GM18508 (cell line): ENCODE measurements around the gene HDDC2.

Source experiments
- ATAC-seq: cut with Tn5 transposase; IDR thresholded peaks from one replicate; pipeline ENCODE4 v1.9.1; 2021; ENCODE audit warnings: moderate number of reproducible peaks; ENCODE audit not compliant: insufficient read depth, unreplicated experiment

HDDC2 gene

GRCh38 chr6:125245523-125246264 lies 56.1 kb downstream of the HDDC2 start:
- ATAC-seq = no peak

DNA sequence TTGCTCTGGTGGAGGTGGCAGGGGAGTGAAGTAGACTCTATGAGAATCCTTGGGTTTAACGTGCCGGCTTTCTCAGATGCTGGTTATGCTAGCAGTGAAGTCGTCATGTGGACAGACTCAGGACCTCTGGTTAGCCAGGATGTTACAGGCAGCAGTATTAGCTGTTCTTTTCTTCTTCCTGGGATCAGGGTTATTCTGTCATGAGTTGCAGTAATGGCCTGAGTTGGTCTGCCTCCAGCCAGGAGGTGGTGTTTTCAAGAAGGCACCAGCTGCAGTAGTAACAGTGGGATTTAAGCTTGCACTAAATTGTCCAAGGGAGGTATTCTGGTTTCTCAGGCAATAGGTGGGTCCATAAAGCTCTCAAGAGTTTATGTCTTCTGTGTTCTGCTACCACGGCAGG lies 56.7 kb downstream of the HDDC2 start:
- ATAC-seq = no peak

DNA sequence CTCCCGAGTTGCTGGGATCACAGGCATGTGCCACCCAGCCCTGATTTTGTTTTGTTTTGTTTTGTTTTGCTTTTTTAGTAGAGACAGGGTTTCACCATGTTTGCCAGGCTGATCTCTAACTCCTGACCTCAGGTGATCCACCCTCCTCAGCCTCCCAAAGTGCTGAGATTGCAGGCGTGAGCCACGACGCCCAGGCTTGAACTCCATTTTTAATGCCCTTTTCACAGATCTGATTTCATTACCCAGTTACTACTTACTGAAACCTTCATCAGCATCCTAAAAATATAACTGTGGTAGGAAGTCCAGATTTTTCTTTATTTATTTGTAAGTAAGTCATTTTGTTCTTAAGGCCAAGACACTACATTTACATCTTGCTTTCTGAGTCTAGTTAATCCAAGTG lies 64.0 kb downstream of the HDDC2 start:
- no peak for ATAC-seq

DNA sequence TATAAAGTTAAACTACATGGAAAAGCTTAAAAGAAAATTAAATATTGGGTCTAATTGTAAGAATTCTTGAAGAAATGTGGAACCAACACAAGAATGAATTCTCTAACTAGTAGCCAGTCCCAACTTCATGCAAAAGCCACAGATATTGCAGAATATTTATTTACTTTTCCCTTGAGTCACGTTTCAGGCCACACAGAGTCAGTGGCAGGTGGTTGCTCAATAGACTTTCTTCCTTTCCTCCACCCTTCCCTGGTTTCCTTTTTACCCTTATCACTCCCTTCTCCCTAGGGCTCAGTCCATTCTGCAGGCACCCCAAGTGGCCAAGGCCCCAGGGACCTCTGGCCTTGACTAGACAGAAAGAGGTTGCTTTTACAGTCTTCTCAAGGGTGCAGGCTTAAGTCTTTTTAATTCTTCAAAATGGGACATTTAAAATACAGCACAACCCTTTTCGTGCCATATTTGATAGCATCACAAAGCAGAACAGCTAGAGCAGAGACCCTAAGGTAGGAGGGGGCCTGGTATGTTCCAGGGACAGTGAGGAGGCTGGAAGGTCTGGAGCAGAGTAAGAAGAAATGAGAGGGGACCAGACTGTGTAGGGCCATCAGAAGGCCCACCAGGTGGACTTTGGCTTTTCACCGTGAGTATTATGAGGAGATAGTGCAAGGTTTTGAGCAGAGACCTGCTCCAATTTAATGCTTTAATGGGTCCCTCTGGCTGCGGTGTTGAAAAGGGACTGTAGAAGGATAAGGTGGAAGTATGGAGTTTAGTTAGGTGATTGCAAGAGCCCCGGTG lies 65.0 kb downstream of the HDDC2 start:
- no peak for ATAC-seq

GRCh38 chr6:125233202-125233601 lies 68.6 kb downstream of the HDDC2 start:
- ATAC-seq = no peak

DNA sequence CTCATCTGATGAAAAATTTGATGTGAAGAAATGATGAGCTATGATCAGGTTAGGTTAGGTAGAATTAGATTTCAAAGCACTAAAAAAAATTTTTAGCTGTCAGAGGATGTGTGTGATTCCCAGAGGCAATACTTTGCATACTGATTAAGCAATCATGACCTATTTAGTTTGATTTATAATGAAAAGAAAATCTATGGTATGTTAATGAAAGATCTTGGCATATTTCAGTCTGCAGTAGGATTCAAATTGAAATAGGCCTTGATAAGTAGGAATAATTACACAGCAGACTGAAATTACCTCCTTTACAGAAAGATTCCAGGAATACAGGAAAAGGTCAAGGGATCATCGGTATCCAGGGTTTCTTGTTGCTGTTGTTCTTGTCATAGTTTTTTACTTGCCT lies 69.3 kb downstream of the HDDC2 start:
- no peak for ATAC-seq

GRCh38 chr6:125231574-125232343 lies 70.0 kb downstream of the HDDC2 start:
- no peak for ATAC-seq

DNA sequence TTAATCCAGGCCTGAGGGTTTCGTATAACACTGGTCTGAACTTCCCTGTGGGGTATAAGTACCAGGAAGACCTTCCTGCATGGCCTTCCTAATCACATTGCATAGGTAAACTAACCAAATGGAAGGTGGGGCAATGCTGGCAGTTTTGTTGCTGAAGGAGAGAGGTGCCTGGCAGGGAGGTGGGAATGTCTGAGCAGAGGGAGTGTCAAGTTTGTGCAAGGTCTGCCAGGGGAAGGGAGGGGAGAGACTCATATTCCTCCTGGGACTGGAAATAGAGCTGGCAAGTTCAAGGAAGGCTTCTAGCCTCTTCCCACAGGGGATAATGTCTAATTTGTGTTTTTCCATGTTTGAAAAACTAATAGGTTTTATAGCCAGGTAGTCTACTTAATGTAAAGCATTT lies 70.6 kb downstream of the HDDC2 start:
- ATAC-seq = no peak

GRCh38 chr6:125230674-125231073 lies 71.1 kb downstream of the HDDC2 start:
- ATAC-seq = no peak

DNA sequence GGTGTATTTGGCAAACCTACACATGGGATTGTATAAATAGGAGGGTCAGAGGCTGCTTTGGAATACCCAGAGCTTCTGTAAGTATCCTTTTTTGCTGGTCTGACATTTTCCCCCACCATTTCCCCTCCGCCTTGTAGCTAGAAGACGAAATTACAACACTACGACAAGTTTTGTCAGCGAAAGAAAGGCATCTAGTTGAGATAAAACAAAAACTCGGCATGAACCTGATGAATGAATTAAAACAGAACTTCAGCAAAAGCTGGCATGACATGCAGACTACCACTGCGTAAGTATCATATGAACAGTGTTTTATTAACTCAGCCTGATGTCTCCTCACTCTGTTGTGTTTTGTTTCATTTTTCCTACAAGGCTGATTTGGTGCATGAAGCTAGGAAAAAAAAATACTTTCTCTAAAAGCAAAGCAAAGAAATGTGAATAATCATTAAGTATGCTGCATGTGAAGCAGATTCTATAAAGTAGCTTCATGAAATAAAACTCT lies 72.7 kb downstream of the HDDC2 start:
- no peak for ATAC-seq

- ATAC-seq = no peak
Observed at GRCh38 chr6:125227244-125227643, 74.5 kb downstream of the HDDC2 start.
